NCI-H748 (cell line): ENCODE results near the gene VIPR2.
"Not testable (repeated sequence)": the region's sequence is repeated elsewhere in the genome, so short reads cannot be mapped to it uniquely, and the experiment has no call there.

Experiments
- DNase-seq: peaks from one replicate; lab custom pipeline; 2025; ENCODE audit not compliant: unreplicated experiment; lab: John Stamatoyannopoulos, UW

VIPR2 gene

GRCh38 chr7:159013825-159014289 lies 130.8 kb downstream of the VIPR2 start:
- no peak for DNase-seq

GRCh38 chr7:159013181-159013690 lies 131.4 kb downstream of the VIPR2 start:
- DNase-seq, result no peak

GRCh38 chr7:159012353-159013069 lies 132.2 kb downstream of the VIPR2 start:
- DNase-seq, result peak; percentile 44

GRCh38 chr7:159011722-159012022 lies 133.0 kb downstream of the VIPR2 start:
- no peak for DNase-seq

GRCh38 chr7:159010937-159011721 lies 133.5 kb downstream of the VIPR2 start:
- no peak for DNase-seq

- no peak for DNase-seq
Measured at GRCh38 chr7:159010411-159010810, 134.3 kb downstream of the VIPR2 start.

- no peak for DNase-seq
Measured at GRCh38 chr7:159009951-159010350, 134.7 kb downstream of the VIPR2 start.

GRCh38 chr7:159008417-159008816 lies 136.2 kb downstream of the VIPR2 start:
- DNase-seq, result no peak

- peak; percentile 68 for DNase-seq
Measured at GRCh38 chr7:159007996-159008389, 136.7 kb downstream of the VIPR2 start.

GRCh38 chr7:159007364-159007995 lies 137.2 kb downstream of the VIPR2 start:
- DNase-seq, result no peak

GRCh38 chr7:159006610-159007130 lies 138.0 kb downstream of the VIPR2 start:
- DNase-seq, result no peak

GRCh38 chr7:159006022-159006609 lies 138.6 kb downstream of the VIPR2 start:
- DNase-seq, result not testable (repeated sequence)

- no peak for DNase-seq
Measured at GRCh38 chr7:159005618-159006017, 139.0 kb downstream of the VIPR2 start.

- no peak for DNase-seq
Measured at GRCh38 chr7:159004411-159004810, 140.3 kb downstream of the VIPR2 start.

GRCh38 chr7:159001811-159002210 lies 142.9 kb downstream of the VIPR2 start:
- no peak for DNase-seq

GRCh38 chr7:159000859-159001435 lies 143.7 kb downstream of the VIPR2 start:
- DNase-seq, result peak; percentile 17

GRCh38 chr7:159000070-159000469 lies 144.6 kb downstream of the VIPR2 start:
- DNase-seq, result no peak

- DNase-seq, result no peak
Measured at GRCh38 chr7:158999496-158999895, 145.2 kb downstream of the VIPR2 start.

GRCh38 chr7:158998261-158998660 lies 146.4 kb downstream of the VIPR2 start:
- DNase-seq, result not testable (repeated sequence)

- DNase-seq, result no peak
Measured at GRCh38 chr7:158997471-158997870, 147.2 kb downstream of the VIPR2 start.

- no peak for DNase-seq
Measured at GRCh38 chr7:158997110-158997453, 147.6 kb downstream of the VIPR2 start.
